CD4-positive, alpha-beta T cell treated with Interleukin-10 for 1 hour (primary cell): ENCODE data around the gene VASP.

Source experiments
- DNase-seq: peaks from one replicate; pipeline ENCODE4 v3.0.0-alpha.2; 2020

Gene VASP

GRCh38 chr19:45506989-45507871 lies at the start of gene VASP:
Gene VASP, plus strand, starts transcription at chr19:45507479. Its CDS starts 293 bp downstream, at chr19:45507772.
- DNase-seq = peak; percentile 92

GRCh38 chr19:45457776-45458175 lies 49.5 kb upstream of the VASP start:
- no peak for DNase-seq

GRCh38 chr19:45460807-45461347 lies 46.4 kb upstream of the VASP start:
- DNase-seq = no peak

GRCh38 chr19:45462174-45462573 lies 45.1 kb upstream of the VASP start:
- DNase-seq = no peak

GRCh38 chr19:45463241-45463640 lies 44.0 kb upstream of the VASP start:
- no peak for DNase-seq

- DNase-seq = no peak
These were observed 43.0 kb upstream of the VASP start for GRCh38 chr19:45464274-45464673.

GRCh38 chr19:45464852-45465441 lies 42.3 kb upstream of the VASP start:
- DNase-seq = no peak

GRCh38 chr19:45467115-45467455 lies 40.2 kb upstream of the VASP start:
- no peak for DNase-seq

- DNase-seq = peak; percentile 97
These were observed 39.7 kb upstream of the VASP start, which contains the start of gene FOSB for GRCh38 chr19:45467456-45468158. Gene FOSB, plus strand, starts transcription at chr19:45467996. Its CDS starts 591 bp downstream, at chr19:45468587.

GRCh38 chr19:45468159-45468651 lies 39.1 kb upstream of the VASP start:
- no peak for DNase-seq

GRCh38 chr19:45468803-45469131 lies 38.5 kb upstream of the VASP start:
- no peak for DNase-seq

GRCh38 chr19:45469132-45469944 lies 37.9 kb upstream of the VASP start:
- peak; percentile 86 for DNase-seq

GRCh38 chr19:45469945-45470761 lies 37.1 kb upstream of the VASP start:
- peak; percentile 77 for DNase-seq

- DNase-seq = no peak
These were observed 36.6 kb upstream of the VASP start for GRCh38 chr19:45470762-45471081.

GRCh38 chr19:45471111-45471930 lies 36.0 kb upstream of the VASP start:
- DNase-seq = peak; percentile 59

GRCh38 chr19:45471931-45472562 lies 35.2 kb upstream of the VASP start:
- no peak for DNase-seq

- peak; percentile 71 for DNase-seq
These were observed 34.5 kb upstream of the VASP start for GRCh38 chr19:45472563-45473366.

GRCh38 chr19:45473367-45473681 lies 34.0 kb upstream of the VASP start:
- peak; percentile 65 for DNase-seq
